Colonic mucosa (tissue), 4 donors: ENCODE measurements around the gene SFR1. TPM values are rescaled to one million over a fixed set of nuclear protein-coding genes. Genes with fewer than 3 reads are reported as not detected.

Source experiments
- DNase-seq: peaks from one replicate; pipeline ENCODE4 v3.0.0-alpha.2; 2020
- H3K27ac ChIP-seq: fragments of 200-600 bp; one replicate; pipeline ENCODE4 v1.8.0; 2021
- H3K27me3 ChIP-seq: fragments of 200-600 bp; one replicate; pipeline ENCODE4 v1.8.0; 2021
- H3K36me3 ChIP-seq: fragments of 200-600 bp; one replicate; pipeline ENCODE4 v1.8.0; 2021
- H3K4me1 ChIP-seq: fragments of 200-600 bp; one replicate; pipeline ENCODE4 v1.8.0; 2021; ENCODE audit warnings: mild to moderate bottlenecking
- H3K4me3 ChIP-seq: fragments of 200-600 bp; one replicate; pipeline ENCODE4 v1.8.0; 2021
- H3K9ac ChIP-seq, 2 donors: one replicate each; pipeline ENCODE4 v1.7.0; 2013; ENCODE audit warnings: control low read depth in 2 of 2, low read depth in 2 of 2, low read length in 2 of 2
- H3K9me3 ChIP-seq: fragments of 200-600 bp; one replicate; pipeline ENCODE4 v1.8.0; 2021
- intact Hi-C: fragments of 100-400 bp; cut with DNase I; formaldehyde crosslinking; loops from one replicate; pipeline ENCODE4 v1.14.1; 2022
- total RNA-seq, 2 donors: library from RNA; stranded (reverse); fragmentation: NEBNext Ultra II Directional in 1 of 2; extraction: Animal tissue kit (Norgen Biotek cat#: 25700) in 1 of 2; gene quantifications; one replicate each; pipeline ENCODE4 v1.2.1, GENCODE V29; 2021
- TF ChIP-seq, protein P1 (sequence below): fragments of 200-600 bp; IDR thresholded peaks from one replicate; pipeline ENCODE4 v1.8.0; 2022; ENCODE audit warnings: antibody characterized with exemption, mild to moderate bottlenecking
- donor health status: healthy.
- donor health status: DM: no; HTN: no; CAD: no.
- donor health status: DM: no; HTN: no; CAD: no.

Gene SFR1
- total RNA-seq, 2 donors from 2014 or later, result 6.8 to 8.0 TPM

DNA sequence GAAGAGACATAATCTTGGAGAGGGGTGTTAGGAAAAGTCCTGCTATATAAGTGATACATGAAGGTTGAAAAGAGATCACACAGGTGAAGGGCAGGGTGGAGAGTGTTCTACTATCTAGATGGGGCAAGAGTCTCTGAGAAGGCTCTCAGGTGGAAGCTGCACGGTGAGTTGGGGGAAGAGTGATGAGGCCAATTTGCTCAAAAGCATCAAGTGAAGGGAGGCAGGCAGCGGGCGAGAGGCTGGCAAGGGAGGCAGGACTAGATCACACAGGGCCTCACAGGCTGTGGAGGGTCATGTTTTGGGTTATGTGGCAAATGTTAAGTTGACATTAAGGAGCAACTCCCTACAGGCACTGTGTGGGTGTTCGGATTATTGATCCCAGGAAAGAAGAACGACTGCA, 33.7 kb upstream of the SFR1 start:
- Histone ChIP-seq H3K36me3 (no peaks in the 10 kb centered on the region), H3K27ac (no peak overlapping the region), H3K27me3 (no peaks in the 10 kb centered on the region), H3K4me1 (no peaks in the 10 kb centered on the region), H3K9ac (no peak overlapping the region), H3K9me3 (no peaks in the 10 kb centered on the region), H3K4me3 (no peak overlapping the region)
- intact Hi-C loops, result no loop called here
- TF ChIP-seq, protein P1, sequence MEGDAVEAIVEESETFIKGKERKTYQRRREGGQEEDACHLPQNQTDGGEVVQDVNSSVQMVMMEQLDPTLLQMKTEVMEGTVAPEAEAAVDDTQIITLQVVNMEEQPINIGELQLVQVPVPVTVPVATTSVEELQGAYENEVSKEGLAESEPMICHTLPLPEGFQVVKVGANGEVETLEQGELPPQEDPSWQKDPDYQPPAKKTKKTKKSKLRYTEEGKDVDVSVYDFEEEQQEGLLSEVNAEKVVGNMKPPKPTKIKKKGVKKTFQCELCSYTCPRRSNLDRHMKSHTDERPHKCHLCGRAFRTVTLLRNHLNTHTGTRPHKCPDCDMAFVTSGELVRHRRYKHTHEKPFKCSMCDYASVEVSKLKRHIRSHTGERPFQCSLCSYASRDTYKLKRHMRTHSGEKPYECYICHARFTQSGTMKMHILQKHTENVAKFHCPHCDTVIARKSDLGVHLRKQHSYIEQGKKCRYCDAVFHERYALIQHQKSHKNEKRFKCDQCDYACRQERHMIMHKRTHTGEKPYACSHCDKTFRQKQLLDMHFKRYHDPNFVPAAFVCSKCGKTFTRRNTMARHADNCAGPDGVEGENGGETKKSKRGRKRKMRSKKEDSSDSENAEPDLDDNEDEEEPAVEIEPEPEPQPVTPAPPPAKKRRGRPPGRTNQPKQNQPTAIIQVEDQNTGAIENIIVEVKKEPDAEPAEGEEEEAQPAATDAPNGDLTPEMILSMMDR, result no peak
- no peak for DNase-seq

DNA sequence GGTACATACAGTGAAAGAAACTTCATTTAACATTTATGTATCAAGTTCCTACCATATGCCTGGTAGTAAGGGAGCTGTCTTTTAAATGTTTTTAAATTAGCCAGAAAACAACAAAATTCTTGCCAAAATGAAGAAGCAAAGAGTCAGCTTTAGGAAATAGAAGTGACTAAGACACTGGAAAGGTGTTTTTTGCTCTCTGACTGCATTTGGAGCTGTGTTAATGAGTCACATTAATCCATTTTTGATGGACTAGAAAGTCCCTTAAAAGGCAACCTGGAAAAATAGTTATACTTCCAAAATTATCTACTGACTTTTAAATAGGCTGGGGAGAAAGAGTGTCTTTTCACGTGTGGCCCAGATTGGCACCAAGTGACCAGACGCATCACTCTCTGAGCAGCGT, 32.4 kb upstream of the SFR1 start:
- Histone ChIP-seq H3K27ac (no peak overlapping the region), H3K4me1 (no peaks in the 10 kb centered on the region), H3K36me3 (no peaks in the 10 kb centered on the region), H3K27me3 (no peaks in the 10 kb centered on the region), H3K4me3 (no peak overlapping the region), H3K9ac (no peak overlapping the region), H3K9me3 (no peaks in the 10 kb centered on the region)
- intact Hi-C loops, result no loop called here
- TF ChIP-seq, protein P1, result no peak
- DNase-seq, result no peak

DNA sequence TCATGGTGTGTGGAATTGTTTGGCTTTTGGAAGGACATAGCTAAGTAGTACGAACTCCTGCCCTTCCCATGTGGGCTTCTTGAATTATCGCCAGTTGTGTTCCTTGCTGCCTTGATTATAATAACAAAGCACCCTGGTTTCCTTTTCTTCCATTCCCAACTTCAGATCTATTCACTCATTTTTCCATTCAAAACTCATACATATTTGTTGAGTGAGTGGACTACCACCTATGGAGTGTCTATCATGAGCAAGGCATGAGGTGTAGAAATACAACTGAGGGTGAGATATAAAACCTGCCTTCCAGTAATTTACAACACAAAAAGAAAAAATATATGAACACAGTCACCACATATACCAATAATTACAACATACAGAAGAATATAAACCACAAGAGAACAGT, 31.4 kb upstream of the SFR1 start:
- Histone ChIP-seq H3K27ac (no peak overlapping the region), H3K4me3 (no peak overlapping the region), H3K9me3 (no peaks in the 10 kb centered on the region), H3K27me3 (no peaks in the 10 kb centered on the region), H3K4me1 (no peaks in the 10 kb centered on the region), H3K36me3 (no peaks in the 10 kb centered on the region), H3K9ac (no peak overlapping the region)
- no peak for DNase-seq
- TF ChIP-seq, protein P1, result no peak
- intact Hi-C loops, result no loop called here

DNA sequence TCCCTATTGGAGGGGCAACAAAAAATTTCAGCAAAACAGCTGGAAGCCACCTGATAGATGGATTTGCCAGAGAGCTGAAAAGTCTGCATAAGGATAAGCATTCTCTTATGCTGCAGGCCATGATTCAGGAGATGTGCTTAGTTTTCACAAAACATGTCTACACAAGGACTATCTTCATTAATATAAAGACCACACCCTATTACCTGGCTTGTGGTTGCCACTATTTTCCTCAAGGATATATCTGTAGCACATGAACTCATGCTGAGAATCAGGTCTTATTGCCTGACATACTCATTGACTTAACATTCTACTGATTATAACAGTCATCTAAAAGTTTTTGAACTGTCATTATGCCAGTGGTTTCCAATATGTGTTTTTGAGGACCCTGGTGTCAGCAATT, 29.2 kb upstream of the SFR1 start:
- no peaks in the 10 kb centered on the region for H3K4me1 ChIP-seq
- no peak overlapping the region for H3K27ac ChIP-seq
- H3K36me3 ChIP-seq, result no peaks in the 10 kb centered on the region
- H3K27me3 ChIP-seq, result no peaks in the 10 kb centered on the region
- no peak overlapping the region for H3K9ac ChIP-seq
- no peaks in the 10 kb centered on the region for H3K9me3 ChIP-seq
- no peak overlapping the region for H3K4me3 ChIP-seq
- DNase-seq, result no peak
- TF ChIP-seq, protein P1, result no peak
- intact Hi-C loops, result no loop called here

DNA sequence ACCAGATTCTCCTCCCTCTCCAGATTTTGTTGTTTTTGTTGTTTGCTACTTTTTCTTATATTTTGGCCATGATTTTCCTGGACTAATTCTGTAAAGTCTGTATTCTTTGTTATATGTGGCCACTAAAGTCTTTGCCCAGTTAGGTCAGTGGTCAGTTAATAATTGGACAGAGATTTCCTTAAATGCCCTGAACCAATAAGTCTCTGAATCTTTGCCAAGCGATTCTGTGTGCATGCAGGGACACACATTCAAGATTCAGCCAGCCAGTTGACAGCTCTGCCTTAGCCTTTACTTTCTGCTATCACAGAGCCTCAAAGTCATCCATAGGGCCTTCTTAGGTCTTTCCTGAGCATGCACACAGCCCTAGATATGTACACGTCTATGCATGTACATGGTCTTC, 25.3 kb upstream of the SFR1 start:
- H3K9me3 ChIP-seq, result no peaks in the 10 kb centered on the region
- no peak overlapping the region for H3K27ac ChIP-seq
- H3K36me3 ChIP-seq, result no peaks in the 10 kb centered on the region
- no peaks in the 10 kb centered on the region for H3K27me3 ChIP-seq
- H3K9ac ChIP-seq, result no peak overlapping the region
- TF ChIP-seq, protein P1, result no peak
- no peaks in the 10 kb centered on the region for H3K4me1 ChIP-seq
- no peak overlapping the region for H3K4me3 ChIP-seq
- DNase-seq, result no peak
- intact Hi-C loops, result no loop called here
